ENCODE data around the gene LRWD1.

- TF ChIP-seq POLR2A (IDR thresholded peaks at IDR 0.05; ENCODE audit: borderline replicate concordance, extremely low read depth, insufficient read depth, insufficient read length) (no peak), CTCF (IDR thresholded peaks at IDR 0.05 in 2 of 3, conservative IDR thresholded peaks at IDR 0.05 in 1 of 3; ENCODE audit: borderline replicate concordance in 1 of 3, insufficient read depth in 1 of 3, low read depth in 2 of 3, low read length in 2 of 3) (no peak), ZNF274 (IDR thresholded peaks at IDR 0.05; ENCODE audit: low read depth, low read length) (no peak), EZH2 (IDR thresholded peaks at IDR 0.05) (no peak), FOSL1 (IDR thresholded peaks at IDR 0.05; ENCODE audit: low read depth) (no peak), EZH2phosphoT487 (IDR thresholded peaks at IDR 0.05; ENCODE audit: borderline replicate concordance) (no peak), ELF1 (IDR thresholded peaks at IDR 0.05; ENCODE audit: borderline replicate concordance, low read depth) (no peak), POLR2AphosphoS5 (IDR thresholded peaks at IDR 0.05; ENCODE audit: low read depth, low read length) (no peak), SRF (IDR thresholded peaks at IDR 0.05; ENCODE audit: low read depth) (no peak), RAD21 (IDR thresholded peaks at IDR 0.05; ENCODE audit: low read depth) (no peak), TCF7L2 (IDR thresholded peaks at IDR 0.05; ENCODE audit: borderline replicate concordance, extremely low read depth, insufficient read depth, insufficient read length) (no peak), SIN3A (IDR thresholded peaks at IDR 0.05; ENCODE audit: low read depth) (no peak), YY1 (IDR thresholded peaks at IDR 0.05; ENCODE audit: extremely low read depth, insufficient replicate concordance, low read depth, low read length) (no peak)
- TF ChIP-seq, protein P1, sequence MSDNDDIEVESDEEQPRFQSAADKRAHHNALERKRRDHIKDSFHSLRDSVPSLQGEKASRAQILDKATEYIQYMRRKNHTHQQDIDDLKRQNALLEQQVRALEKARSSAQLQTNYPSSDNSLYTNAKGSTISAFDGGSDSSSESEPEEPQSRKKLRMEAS (IDR thresholded peaks at IDR 0.05): no peak
Observed at GRCh38 chr7:102434039-102434486, 30.7 kb upstream of the LRWD1 start.

All from HCT116 (cell line).